Right ventricle myocardium superior (tissue), 1 donor: ENCODE results near the gene PRPF19. TPM values are rescaled to one million over a fixed set of nuclear protein-coding genes. Genes with fewer than 3 reads are reported as not detected.

Experiments used
- ATAC-seq: fragments of 200-7000 bp; cut with Tn5 transposase; one replicate; pipeline ENCODE4 v1.9.1; 2020; ENCODE audit warnings: mild to moderate bottlenecking; ENCODE audit not compliant: poor library complexity
- DNase-seq: peaks from one replicate; pipeline ENCODE4 v3.0.0-alpha.2; 2020
- intact Hi-C: fragments of 100-400 bp; cut with DNase I; formaldehyde crosslinking; loops from one replicate; pipeline ENCODE4 v1.11.2; 2022
- total RNA-seq: library from RNA; stranded (reverse); fragmentation: NEBNext Ultra II Directional; extraction: Animal tissue kit (Norgen Biotek cat#: 25700); gene quantifications from one replicate; pipeline ENCODE4 v1.2.1, GENCODE V29; 2021
- donor health status: DM: no; HTN: yes; CAD: no; lungs with severe emphysema.

Gene PRPF19
- total RNA-seq, 1 donor from 2014 or later, result 34.0 TPM

DNA sequence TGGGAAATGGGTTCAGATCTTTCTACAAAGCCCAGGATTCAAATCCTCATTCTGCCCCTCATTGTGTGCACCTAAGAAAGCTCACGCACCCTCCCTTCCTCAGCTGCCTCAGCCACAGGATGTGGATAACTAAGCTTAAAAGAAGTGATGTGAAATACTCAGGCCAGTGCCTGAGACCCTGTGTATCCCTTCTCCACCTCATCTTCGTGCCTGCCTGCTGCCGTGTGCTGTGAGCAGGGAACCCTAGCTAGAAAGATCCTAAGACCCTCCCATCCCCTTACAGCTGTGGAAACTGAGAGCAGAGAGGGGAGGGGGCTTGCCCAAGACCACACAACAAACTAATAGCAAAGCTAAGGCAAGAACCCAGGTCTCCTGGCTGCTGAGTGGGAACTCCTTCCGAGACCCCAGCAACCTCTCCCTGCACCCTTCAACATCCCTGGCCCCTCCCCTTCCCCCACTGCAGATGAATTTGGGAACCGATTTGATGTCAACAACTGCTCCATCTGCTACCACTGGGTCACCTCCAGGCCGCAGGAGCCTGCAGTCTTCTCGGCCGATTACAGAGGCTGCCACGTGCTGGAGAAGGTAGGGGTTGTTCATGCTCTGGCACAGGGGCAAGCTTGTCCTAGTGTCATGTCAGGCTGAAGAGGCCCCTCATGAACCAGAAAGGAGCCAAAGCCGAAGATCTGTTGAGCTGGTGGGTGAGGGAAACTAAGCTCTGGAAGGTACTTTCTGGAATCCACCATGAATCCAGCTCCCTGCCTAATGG is 37.5 kb downstream of the PRPF19 start:
- intact Hi-C loops, result no loop called here
- no peak for ATAC-seq
- no peak for DNase-seq

DNA sequence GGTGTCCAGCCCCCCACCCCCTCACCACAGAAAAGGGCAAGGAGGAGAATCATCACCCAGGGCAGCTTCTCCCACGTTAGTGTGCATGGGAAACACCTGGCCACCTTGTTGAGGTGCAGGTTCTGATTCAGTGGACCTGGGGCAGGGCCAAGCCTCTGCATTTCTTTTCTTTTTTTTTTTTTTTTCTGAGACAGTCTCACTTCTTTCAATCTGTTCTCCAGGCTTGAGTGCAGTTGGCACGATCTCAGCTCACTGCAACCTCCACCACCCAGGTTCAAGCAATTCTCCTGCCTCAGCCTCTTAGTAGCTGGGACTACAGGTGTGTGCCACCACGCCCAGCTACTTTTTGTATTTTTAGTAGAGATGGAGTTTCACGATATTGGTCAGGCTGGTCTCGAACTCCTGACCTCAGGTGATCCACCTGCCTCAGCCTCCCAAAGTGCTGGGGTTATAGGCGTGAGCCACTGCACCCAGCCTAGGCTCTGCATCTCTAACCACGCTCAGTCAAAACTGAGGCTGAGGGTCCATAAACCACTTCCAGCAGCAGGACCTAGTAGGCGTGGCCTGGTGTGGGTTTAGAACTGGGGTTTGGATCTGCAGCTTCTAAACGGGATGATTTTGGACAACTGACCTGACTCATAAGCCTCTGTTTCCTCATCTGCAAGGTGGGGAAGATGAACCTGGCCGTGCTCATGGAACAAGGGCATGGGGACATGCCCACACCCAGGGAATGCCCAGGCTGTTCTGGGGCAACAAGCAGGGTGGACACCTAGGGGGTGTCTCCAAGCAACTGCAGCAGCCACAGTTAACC is 38.3 kb downstream of the PRPF19 start:
- intact Hi-C loops, result no loop called here
- ATAC-seq (no peak), DNase-seq (no peak)

DNA sequence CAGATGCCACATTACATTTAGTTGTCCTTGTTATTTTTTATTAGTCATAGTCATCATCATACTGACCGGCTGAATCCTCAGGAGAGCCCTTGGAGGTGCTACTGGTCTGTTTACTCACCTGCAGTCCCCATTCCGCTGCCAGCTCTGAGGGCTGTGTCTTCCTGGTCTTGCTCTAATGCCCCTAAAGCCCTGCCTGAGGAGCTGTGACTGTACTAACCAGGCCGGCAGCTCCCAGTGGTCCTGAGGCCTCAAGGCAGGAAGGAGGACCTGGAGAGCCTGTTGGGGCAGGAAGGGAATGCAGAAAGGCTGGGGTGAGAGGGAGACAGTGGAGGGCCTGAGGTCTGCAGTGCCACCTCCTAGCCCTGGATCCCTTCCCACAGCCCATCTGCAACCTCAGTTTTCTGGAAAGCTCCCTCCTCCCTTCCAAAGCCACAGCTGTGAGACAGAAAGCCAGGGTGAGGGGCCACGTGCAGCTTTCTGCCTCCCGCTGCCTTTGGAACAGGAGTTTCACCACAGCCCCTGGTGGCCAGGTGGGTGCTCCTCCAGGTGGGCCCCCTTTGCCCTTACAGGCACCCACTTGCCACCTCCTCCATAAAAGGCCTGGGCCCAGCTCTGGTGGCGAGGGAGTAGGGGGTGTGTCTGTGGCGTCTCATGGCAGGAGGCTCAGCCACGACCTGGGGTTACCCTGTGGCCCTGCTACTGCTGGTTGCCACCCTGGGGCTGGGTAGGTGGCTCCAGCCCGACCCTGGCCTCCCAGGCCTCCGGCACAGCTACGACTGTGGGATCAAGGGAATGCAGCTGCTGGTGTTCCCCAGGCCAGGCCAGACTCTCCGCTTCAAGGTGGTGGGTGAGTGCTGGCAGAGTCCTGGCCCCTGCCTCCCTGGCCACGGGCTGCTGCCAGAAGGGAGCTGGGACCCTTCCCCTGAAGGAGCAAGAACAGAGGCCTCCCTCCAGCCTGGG is 39.2 kb downstream of the PRPF19 start, which contains the start of gene ZP1:
Gene ZP1, plus strand, starts transcription at position 632 of the 960 bp plus-strand sequence. Its CDS starts 20 bp downstream, at position 652.
- intact Hi-C loops, result no loop called here
- ATAC-seq, result no peak
- DNase-seq, result no peak

DNA sequence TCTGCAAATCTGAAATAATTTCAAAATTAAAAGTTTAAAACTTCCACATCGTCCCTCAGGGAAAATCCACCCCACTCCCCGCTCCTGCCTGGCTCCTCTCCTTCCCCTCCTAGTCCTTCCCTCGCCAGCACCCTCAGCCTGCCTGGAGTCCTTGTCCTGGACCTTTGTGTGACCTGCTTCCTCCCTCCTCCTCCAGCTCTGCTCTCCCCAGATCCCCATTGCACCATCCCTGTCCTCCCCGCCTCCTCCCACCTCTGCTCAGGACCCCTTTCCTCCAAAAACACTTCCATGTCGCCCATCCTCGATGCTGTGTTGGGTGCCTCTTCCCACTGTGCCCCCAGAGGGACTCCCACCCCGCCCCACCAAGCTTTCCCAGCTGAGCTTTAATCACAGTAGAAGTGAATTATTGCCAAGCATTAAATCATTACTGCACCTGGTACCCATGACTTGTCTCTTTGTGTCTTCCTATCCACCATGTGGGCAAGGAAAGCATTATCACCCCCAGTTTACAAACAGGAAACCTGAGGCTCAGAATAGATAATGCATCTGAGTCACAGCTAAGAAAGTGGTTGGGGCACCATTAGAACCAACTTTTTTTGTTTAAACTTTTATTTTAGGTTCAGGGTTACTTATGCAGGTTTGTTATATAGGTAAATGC is 41.4 kb downstream of the PRPF19 start:
- intact Hi-C loops, result no loop called here
- DNase-seq, result no peak
- ATAC-seq, result no peak

DNA sequence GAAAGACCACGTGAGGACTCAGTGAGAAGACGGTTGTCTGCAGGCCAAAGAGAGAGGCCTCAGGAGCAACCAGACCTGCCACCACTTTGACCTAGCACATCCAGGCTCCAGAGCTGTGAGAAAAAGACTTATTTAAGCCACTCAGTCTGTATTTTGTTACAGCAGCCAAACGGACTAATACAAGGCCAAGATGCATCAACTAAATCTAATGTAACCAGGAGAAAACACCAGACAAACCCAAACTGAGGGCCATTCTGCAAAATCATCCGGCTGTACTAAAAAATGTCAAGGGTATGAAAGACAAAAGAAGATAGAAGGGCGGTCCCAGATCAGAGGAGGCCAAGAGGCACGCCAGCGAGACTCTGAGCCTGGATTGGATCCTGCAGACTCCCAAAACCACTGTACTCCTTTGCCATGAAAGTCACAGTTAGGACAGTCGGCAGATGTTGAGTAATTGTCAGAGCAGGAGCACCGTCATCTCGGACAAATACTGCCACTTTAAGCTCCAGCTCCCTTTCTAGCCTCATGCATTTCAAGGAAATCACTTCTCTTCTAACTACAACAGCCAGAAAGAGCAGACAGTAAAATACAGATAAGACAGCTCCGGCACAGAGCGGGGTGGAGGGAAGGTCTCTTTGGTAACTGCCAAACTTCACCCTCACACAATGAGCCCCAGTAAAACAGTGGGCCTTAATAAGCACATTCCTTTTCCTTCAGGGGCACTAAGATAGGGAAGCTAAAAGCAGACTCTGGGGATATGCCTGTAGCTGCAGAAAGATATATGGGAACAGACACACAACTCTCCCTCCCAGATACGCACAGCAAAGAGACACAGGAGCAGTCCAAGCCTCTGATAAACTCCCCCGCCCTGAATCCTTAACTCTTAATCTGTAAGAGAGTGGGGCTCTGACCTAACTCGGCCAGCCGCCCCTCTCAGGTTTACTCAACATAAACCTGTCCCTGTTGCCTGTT is 42.5 kb downstream of the PRPF19 start:
- intact Hi-C loops, result no loop called here
- no peak for ATAC-seq

DNA sequence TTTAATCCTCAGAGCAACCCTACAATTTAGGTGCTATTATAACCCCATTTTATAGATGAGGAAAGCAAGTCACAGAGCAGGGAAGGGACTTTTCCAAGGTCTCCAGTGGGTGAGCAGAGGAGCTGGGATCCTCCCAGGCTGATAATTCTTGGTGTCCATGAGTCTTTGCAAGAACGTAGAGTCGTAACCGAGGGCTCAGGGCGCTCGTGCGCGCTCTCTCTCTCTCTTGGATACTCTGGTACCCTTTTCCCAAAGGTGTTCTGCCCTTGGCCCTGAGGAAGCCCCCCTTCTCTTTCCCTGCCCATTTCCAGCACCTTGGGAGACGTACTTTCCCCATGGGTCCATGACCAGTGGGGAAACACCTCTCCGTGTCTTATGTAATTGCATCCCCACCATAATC is 44.2 kb downstream of the PRPF19 start:
- no peak for ATAC-seq
- no peak for DNase-seq
- intact Hi-C loops, result no loop called here

More for the DNA sequence above, 42.5 kb downstream of the PRPF19 start:
- DNase-seq, result no peak

DNA sequence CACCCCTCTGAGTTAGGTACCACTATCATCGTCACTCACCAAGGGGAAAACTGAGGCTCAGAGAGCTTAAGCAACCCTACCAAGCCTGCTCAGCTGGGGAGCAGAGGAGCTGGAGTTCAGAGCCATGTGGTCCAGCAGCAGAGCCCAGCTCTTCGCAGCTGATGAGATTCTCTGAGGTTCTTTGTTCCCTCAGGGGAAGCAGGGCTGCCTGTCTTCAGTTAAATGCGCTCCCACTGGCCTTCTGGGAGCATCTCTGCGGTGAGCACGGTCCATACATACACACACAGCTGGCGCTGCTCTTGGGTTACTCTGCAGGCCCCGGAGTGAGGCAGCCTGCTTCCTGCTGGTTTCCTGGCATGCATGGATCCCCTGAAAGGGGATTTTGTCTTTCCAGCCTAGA is 45.4 kb downstream of the PRPF19 start:
- intact Hi-C loops, result no loop called here
- DNase-seq, result no peak
- no peak for ATAC-seq

DNA sequence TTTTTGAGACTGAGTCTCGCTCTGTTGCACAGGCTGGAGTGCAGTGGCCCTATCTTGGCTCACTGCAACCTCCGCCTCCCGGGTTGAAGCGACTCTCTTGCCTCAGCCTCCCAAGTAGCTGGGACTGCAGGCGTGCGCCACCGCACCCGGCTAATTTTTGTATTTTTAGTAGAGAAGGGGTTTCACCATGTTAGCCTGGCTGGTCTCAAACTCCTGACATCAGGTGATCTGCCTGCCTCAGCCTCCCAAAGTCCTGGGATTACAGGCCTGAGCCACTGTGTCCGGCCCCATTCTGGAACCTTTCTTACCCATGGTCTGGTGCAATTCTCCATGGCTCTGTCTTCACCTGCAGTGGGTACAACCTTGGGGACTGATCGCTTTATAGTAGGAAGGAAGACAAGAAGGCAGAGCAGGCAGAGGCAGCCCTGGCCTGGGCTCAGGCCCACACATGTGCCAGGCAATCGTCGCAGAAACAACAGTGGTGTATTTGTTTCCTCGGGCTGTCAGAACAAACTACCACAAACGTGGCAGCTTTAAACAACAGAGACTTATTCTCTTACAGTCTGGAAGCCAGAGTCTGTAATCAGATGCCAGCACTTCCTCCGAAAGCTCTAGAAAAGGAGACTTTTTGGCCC is 46.7 kb downstream of the PRPF19 start:
- intact Hi-C loops, result no loop called here
- ATAC-seq (no peak), DNase-seq (no peak)

DNA sequence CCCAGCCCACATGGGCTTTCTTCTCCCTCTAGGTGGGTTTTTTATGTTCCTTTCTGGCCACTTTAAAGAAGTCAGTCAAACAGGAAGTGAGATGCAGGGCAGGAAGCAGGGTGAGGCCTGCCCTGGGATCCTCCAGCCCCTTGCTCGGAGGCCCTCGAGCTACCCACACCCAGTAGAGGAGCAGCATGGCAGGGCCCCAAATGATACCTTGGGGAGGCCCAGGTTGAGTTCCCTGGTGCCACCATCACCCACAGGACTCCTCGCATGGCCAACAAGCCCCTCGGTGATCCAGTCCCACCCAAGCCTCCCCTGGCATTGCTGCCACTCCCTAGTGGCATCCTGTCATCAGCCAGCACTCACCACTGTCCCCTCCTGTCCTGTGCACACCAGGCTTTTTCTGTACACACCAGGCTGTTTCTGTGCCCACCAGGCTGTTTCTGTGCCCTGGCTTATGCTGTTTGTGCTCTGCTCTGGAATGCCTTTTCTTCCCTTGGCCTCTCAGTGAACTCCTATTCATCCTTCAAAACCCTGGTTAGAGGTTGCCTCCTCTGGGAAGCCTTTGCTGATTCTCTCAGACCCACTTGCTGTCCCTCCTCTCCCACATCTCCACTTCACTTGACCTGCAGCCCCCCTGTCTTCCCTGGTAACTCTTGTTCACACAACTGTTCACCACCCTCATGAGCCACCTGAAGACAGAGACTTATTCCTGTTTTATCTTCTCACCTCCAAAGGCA is 47.5 kb downstream of the PRPF19 start:
- intact Hi-C loops, result no loop called here
- DNase-seq (no peak), ATAC-seq (no peak)

DNA sequence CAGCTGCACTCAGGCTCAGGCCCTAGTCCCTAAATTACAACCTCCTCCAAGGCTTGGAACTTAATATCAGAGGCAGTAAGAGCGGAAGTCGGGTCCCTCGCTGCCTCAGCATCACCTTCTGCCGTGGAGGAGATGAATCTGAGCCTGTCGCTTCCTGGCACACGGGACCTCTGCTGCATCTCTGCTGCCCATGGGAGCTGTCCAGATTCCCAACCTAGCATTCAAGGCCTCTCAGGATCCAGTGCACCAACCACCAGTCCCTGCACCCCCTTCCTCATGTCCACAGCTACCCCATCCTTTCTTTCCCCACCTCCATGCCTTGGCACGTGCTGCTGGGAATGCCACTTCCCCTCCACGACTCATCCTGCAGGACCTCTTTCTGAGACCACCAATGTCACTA is 48.1 kb downstream of the PRPF19 start:
- ATAC-seq (no peak), DNase-seq (no peak)
- intact Hi-C loops, result no loop called here

DNA sequence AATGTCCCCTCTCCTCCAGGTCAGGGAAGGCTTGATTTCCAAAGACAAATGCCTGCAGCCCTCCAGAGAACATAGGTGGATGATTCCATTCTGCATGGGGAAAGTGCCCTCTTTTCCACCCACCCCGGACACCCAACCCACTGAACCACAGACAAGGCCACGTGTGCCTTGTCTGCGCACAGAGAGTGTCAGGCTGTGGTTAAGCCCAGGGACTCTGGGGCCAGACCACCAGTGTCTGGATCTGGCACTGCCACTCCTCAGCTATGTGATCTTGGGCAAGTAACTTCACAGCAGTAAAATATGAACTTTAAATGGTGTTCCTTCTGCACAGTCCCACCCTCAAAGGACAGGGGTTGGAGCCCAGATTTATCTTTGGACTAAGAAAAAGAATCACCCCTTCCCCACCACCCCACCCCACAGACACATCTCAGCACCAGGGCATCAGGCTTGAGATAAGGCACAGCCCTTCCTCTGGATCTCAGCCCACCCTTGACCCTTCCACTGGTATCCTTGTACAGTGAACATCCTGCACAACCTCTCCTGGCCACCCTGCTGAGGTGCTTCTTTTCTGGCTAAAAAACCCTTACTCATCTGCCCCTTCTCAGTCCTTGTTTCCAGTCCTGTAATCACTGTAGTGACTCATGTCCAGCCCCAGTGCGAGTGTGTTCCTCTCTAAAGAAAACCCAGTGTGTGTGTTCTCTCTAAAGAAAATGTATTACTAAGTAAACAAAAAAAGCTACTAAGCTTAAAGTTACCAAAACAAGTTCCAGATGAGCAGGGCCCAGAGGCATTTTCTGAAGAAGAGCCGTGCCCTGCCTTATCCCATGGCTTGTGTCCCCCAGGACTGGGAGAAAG is 48.8 kb downstream of the PRPF19 start:
- DNase-seq, result no peak
- intact Hi-C loops, result no loop called here
- ATAC-seq, result no peak

DNA sequence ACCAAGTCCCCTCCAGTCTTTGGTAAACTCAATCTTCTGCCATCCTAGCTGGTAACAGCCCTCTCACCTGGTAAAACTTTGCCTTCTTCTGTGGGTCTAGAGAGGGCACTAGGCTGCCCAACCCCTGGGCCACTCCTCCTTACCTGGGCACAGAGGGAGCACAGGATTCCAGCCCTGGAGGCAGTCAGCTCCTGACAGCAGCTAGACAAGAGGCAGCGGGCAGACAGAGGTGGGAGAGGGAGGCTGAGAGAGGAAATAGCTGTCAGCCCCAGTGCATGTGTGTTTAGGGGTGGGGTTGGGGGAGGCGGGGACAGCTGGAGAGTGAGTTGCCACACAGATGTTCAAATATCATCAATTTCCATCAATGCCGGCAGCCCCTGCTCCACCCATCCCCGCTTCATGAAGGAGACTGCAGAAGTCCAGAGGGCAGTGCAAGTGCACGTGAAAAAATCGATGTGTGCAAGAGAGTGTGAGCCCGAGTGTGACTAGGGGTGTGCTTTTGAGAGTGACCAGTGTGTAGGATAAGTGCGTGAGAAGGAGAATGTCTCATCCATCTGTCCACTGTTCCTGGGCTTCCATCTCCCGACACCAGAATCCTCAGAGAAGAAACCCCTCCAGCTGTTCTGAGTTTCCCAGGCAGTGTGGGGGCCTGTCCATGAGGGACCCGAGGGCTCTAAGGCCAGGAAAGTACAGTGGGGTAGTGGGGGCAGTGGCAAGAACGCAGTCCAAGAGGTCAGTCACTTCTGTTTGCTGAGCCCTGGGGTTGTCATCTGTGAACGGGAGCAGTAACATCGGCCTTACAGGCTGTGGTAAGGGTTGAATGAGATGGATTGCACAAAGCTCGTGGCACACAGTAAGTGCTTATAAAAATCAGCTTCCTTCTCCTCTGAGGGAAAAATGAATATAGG is 50.4 kb downstream of the PRPF19 start, which contains the start of gene PTGDR2:
Gene PTGDR2, minus strand, starts transcription at position 225 of the 908 bp plus-strand sequence. CDS start 2,228 bp downstream, outside the sequence.
- intact Hi-C loops, result no loop called here
- no peak for DNase-seq
- no peak for ATAC-seq

DNA sequence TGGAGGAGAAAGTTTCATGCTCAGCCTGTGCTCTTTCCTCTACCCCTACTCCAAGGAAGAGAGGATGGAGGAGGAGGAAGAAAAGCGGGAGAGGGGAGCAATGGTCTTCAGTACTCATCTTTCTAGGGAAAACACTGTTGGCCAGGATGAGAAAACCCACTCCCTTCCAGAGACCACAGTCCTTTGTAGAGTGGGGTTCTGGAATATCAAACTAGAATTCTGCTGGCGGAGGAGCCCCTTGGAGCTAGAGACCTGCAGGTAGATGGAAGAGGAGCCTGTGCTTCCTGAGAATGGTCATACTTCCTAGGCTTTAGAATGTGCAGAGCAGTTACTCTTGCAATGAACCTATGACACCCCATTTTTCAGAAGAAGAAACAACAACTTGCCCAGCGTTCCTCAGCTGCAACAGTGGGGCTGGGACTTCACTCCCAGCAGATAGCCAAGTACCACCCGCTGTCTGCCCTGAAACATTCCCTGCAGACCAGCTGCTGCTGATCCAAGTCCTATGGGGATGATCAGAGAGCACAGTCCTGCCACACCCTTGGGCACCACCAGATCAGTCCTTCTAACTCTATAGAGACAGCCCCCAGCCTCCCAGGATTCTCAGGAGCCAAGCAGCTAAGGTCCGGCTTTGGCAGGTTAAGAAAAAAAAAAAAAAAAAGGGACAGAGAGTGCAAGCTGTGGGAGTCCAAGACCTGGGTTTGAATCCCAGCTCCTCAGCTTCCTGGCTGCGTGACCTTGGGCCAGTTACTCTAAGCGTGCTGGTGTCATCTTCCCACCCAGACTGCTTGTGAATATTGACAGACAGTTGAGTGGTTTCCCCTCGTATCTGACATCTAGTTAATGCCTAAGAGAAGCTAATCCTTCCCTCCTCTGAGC is 51.3 kb downstream of the PRPF19 start:
- intact Hi-C loops, result no loop called here
- DNase-seq (no peak), ATAC-seq (no peak)
